22Rv1 (cell line): ENCODE results near the gene MAPK9.

Experiments
- H3K27ac ChIP-seq: fragments of 450-650 bp; 2 replicates; pipeline ENCODE4 v1.5.1; 2017
- CTCF ChIP-seq: fragments of 450-650 bp; IDR thresholded peaks from 2 replicates; pipeline ENCODE4 v1.5.1; 2017; ENCODE audit warnings: mild to moderate bottlenecking
- ZFX ChIP-seq: fragments of 450-650 bp; IDR thresholded peaks from 2 replicates; pipeline ENCODE4 v1.6.1; 2017; ENCODE audit warnings: antibody characterized with exemption, borderline replicate concordance

Gene MAPK9

DNA sequence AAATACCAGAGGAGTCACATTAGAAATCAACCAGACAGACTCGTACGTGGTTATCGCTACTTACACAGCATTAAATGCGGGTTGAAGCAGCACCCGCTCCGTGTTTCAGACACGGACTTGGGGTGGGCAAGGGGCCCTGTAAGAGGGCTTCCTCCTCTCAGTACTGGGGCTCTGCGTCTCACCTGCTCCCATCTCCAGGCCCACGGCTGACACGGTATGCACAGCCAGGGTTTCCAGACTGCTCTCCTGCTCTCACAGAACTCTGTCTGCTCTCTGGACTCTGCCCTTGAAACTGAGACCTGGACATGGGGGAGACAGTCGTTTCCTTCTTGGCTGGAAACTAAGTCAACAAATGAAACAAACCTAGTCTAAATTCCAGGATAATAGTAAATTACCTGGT, 58.2 kb downstream of the MAPK9 start:
- TF ChIP-seq ZFX: no peak
- TF ChIP-seq CTCF: no peak
- H3K27ac ChIP-seq: no peak overlapping the region

GRCh38 chr5:180230017-180230416, 61.9 kb downstream of the MAPK9 start:
- TF ChIP-seq ZFX (no peak), CTCF (no peak)

GRCh38 chr5:180222056-180222455, 69.8 kb downstream of the MAPK9 start:
- no peak for TF ChIP-seq CTCF
- no peak for TF ChIP-seq ZFX
- no peak overlapping the region for H3K27ac ChIP-seq

More at GRCh38 chr5:180230017-180230416, 61.9 kb downstream of the MAPK9 start:
- H3K27ac ChIP-seq: no peak overlapping the region

DNA sequence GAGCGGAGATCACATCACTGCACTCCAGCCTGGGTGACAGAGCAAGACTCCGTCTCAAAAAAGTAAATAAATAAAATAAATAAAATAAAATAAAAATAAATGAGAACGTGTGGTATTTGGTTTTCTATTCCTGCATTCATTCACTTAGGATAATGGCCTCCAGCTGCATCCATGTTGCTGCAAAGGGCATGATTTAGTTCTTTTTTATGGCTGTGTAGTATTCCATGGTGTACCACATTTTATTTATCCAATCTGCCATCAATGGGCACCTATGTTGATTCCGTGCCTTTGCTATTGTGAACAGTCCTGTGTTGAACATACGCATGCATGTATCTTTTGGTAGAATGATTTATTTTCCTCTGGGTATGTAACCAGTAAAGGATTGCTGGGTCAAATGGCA, 74.1 kb downstream of the MAPK9 start:
- no peak for TF ChIP-seq ZFX

GRCh38 chr5:180216646-180217171, 75.2 kb downstream of the MAPK9 start:
- TF ChIP-seq ZFX: no peak
- TF ChIP-seq CTCF: no peak
- no peak overlapping the region for H3K27ac ChIP-seq

More for the DNA sequence above, 74.1 kb downstream of the MAPK9 start:
- no peak overlapping the region for H3K27ac ChIP-seq

DNA sequence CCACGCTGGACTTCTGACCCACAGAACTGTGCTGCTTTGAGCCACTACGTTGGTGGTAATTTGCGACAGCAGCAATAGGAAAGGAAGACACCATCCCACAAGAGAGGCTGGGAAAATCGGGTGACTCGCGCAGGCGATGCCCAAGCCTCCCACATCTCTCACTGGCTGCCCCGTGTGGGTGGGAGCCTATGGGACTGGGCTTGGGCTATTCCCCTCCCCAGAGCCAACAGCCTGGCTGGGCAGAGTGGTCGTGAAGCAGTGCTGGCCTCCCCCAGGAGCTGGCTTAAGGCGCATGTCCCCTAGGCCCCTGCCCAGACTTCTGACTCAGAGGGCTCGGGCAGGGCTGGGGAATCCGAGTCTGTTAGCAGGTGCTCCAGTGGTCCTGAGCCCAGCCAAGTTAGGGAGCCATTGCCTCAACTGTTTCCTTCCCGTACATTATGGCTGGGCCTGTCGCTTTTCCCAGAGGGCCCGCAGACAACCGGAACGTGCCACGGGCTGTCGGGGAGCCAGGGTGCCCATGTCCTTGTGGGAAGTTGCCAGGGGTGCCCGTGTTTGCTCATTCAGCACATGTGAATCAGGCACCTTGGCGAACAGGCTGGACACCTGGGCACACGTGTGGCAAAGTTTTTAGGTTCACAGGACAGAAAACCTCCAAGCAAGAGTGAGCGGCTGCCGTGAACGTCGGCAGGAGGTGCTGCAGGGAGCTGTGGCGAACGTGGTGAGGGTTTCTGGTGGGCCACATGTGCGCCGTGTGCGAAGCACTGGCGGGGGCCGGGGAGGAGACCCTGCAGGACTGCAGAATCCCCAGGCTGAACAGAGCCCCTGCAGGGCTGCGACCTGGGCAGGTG, 75.9 kb downstream of the MAPK9 start:
- H3K27ac ChIP-seq: no peak overlapping the region
- TF ChIP-seq CTCF: no peak
- no peak for TF ChIP-seq ZFX

DNA sequence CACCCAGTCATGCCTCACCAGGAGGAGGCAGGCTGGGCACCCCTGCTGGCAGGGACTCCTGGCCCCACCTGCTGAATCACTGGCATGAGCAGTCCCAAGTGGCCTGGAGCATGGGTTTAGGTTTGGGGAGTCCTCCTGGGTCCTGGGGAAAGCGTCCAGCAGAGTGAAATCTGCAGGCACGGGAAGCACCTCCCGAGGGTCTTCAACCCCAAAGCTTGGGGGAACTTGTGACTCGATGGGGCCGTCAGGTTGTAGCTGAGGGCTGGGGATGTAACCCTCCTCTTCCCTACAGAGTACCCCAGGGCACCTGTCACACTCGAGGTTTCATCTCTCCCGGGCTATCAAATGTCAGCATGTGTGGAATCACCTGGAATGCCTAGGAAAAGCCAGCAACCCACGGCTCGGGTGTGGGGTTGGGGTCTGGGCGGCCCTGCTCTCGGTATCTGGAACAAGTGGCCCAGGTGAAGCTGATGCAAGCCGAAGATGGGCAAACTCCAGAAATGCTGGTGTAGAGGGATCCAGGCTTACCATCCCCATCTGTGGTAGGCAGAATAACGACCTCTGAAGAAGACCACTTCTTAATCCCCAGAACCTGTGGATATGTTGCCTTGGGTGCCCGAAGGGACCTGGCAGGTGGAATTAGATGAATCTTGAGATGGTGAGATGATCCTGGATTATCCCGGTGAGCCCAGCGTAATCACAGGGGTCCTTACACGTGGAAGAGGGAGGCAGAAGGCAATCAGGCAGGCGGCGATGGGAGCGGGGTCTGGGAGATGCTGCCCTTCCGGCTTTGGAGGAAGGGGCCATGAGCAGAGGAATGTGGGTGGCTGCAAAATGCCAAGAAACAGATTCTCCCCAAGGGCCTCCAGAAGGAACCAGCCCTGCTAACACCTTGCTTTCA, 76.8 kb downstream of the MAPK9 start:
- H3K27ac ChIP-seq: no peak overlapping the region
- TF ChIP-seq ZFX: no peak
- TF ChIP-seq CTCF: no peak
